CD4-positive, alpha-beta T cell treated with Interleukin-15 for 4 hours (primary cell): ENCODE data around the gene CAMTA1.

Experiments used
- DNase-seq: peaks from one replicate; pipeline ENCODE4 v3.0.0-alpha.2; 2020; ENCODE audit warnings: low spot score

CAMTA1 gene

GRCh38 chr1:7743346-7743745, 958.1 kb downstream of the CAMTA1 start:
- no peak for DNase-seq

DNA sequence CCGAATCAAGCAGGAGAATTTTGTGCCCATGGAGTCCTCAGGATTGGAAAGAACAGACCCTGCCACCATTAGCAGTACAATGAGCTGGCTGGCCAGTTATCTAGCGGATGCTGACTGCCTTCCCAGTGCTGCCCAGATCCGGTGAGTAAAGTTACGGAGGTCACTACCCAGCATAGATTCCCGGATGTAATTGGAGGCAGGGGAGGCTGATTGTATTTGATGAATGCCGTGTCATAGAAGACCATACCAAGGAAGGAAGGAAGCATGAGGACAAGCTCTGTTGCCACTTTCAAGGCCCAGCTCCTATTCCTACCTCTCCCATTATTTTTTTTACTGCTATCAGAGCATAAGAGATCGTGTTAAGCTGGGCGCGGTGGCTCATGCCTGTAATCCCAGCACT, 959.6 kb downstream of the CAMTA1 start:
- DNase-seq = no peak

GRCh38 chr1:7745783-7746182, 960.5 kb downstream of the CAMTA1 start:
- DNase-seq = no peak

DNA sequence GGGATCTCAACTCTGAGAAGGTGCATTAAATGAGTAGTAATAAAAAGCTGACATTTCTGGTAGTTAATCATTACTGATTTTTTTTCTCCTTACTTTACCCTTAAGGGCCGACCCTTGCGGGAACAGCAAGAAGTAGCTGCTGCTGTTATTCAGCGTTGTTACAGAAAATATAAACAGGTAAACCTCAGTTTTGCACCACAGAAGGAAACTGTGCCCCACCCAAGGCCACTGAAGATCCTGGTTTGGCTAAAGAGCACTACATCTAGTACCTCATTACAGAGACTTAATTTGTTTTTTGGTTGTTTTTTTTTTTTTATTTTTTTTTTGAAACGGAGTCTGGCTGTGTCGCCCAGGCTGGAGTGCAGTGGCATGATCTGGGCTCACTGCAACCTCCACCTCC, 962.4 kb downstream of the CAMTA1 start:
- DNase-seq = no peak

DNA sequence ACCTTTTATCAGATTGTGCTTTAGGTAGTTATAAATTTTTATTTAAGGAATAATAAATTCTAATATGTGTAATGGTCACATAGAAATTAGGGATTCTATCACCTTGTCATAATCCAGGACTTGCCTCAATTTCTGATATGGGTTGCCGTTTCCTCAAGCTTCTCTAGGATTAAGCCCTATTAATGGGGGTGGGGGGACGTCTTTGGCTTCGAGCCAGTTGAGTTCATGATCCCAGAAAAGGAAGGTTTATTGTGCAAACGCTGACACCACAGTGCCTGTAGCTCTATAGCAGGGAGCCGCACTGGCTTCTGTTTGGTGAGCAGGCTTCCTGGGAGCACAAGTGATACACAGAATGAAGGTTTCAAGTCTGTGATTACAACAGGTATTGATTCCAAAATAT, 963.9 kb downstream of the CAMTA1 start:
- DNase-seq = no peak

- DNase-seq = no peak
Observed at GRCh38 chr1:7751174-7751573, 965.9 kb downstream of the CAMTA1 start.

GRCh38 chr1:7752512-7753417, 967.5 kb downstream of the CAMTA1 start:
- peak; percentile 54 for DNase-seq

GRCh38 chr1:7753641-7754040, 968.4 kb downstream of the CAMTA1 start:
- no peak for DNase-seq

GRCh38 chr1:7754234-7754633, 969.0 kb downstream of the CAMTA1 start:
- no peak for DNase-seq

DNA sequence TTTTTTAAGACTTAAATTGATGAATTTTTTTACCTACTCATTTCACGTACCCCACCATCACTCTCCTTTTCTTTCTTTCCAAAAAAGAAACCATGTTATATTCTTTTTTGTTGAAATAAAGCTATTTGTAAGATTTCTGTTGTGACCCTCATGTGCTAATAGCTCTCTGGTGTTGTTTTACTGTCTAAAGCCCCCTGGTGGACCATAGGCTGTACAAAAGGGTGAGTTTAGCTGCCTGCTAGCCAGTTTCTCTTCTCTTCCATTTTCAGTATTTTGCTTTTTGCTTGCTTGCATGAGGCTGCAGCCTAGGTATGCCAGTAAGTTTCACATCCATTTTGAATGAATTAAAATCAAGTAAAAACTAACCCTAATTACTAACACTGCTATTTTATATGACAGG, 970.2 kb downstream of the CAMTA1 start:
- no peak for DNase-seq

GRCh38 chr1:7760245-7760644, 975.0 kb downstream of the CAMTA1 start:
- no peak for DNase-seq

- DNase-seq = no peak
Observed at GRCh38 chr1:7761103-7761502, 975.8 kb downstream of the CAMTA1 start.

DNA sequence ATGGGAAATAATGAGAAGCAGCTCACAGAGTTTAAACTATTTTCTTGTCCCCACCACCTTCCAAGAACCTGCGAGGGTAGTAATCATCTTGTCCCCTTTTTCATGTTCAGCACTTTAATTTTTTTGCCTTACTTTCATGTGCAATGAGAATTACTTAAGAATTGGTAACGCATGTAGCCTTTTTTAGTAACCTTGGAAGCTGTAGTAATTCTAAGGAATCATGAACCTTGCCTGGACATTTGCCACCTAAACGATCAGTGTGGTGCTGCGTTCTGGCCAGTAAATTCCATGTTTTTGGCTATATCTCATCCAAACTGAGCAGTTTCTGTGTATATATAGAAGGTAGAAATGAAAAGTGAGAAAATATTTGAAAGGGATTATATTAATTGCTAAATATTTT, 981.9 kb downstream of the CAMTA1 start:
- no peak for DNase-seq

DNA sequence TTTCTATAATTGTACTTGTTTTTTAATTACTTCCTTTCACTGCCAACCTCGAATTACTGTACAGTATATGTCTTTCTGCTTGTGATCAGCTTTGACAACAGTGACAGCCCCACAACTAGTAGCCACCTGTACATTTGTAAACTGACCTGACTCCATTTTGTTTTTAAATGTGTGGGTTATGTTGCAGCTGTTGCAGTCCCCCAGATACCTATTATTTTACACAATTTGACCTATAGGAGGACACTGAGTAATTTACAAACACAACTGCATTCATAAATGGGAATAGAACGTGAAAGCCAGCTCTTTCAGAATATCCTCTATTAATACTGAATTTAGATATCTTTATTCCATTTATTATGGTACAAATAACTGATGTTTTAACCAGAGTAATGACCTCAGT, 983.3 kb downstream of the CAMTA1 start:
- no peak for DNase-seq

GRCh38 chr1:7769673-7770412, 984.6 kb downstream of the CAMTA1 start:
- no peak for DNase-seq

DNA sequence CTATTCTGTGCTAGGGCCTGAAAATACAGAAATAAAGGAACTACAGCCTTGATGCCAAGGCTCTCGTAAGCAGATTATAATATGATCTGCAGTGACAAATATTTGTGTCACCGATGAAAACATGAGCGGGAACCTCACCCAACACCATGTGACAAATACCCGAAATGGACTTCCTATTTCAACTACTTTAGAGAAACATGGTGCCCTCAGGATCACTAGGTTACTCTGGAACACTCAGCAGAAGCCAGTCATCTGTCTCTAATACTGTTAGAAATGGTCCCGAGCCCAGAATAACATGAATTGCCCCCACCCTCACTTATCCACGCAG, 985.4 kb downstream of the CAMTA1 start:
- no peak for DNase-seq

- DNase-seq = peak; percentile 85
Observed at GRCh38 chr1:7770997-7771822, 986.0 kb downstream of the CAMTA1 start, which contains the start of gene VAMP3. Gene VAMP3, plus strand, starts transcription at chr1:7771296. Its CDS starts 88 bp downstream, at chr1:7771384.

- DNase-seq = no peak
Observed at GRCh38 chr1:7771823-7772299, 986.6 kb downstream of the CAMTA1 start.

- no peak for DNase-seq
Observed at GRCh38 chr1:7777591-7777990, 992.3 kb downstream of the CAMTA1 start.

DNA sequence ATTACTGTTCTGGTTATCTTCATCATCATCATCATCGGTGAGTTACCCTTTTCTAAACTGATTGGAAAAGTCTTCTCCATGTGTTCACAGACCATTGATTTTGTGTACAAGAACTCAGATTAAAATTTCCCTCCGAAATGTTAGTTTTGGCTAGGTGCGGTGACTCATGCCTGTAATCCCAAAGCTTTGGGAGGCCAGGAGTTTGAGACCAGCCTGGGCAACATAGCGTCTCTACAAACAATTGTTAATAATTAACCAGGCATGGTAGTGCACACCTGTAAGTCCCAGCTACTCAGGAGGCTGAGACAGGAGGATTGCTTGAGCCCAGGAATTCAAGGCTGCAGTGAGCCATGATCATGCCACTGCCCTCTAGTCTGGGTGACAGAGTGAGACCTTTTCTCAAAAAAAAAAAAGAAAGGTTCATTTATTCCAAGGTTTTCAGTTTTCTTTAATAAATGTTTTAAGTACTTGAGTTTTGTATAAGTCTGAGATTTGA, 992.9 kb downstream of the CAMTA1 start:
- no peak for DNase-seq

GRCh38 chr1:7780976-7781375, 995.7 kb downstream of the CAMTA1 start:
- no peak for DNase-seq

- DNase-seq = no peak
Observed at GRCh38 chr1:7781501-7781900, 996.2 kb downstream of the CAMTA1 start.
